ENCODE measurements around the gene NTRK3. TPM values are rescaled to one million over a fixed set of nuclear protein-coding genes. Genes with fewer than 3 reads are reported as not detected.

The NTRK3 gene
- total RNA-seq, 5 donors from 2014 or later (not counting 1 experiment from before 2014, with no cell fraction given) = not detected

- Mint-ChIP-seq H3K27ac (no peak overlapping the region), H3K4me3 (no peak overlapping the region), H3K9me3 (no peaks in the 10 kb centered on the region), H3K27me3 (peaks cover 16 to 20% of the 10 kb centered on the region in 2 donors), H3K4me1 (no peaks in the 10 kb centered on the region), H3K36me3 (no peaks in the 10 kb centered on the region)
- Histone ChIP-seq H3K9me3 (no peaks in the 10 kb centered on the region), H3K4me3 (ENCODE audit: control insufficient read depth in 1 of 2, extremely low read depth in 1 of 2, low read length in 1 of 2) (no peak overlapping the region), H3K27me3 (replicated peaks in 1 of 2; ENCODE audit: control insufficient read depth in 2 of 2, extremely low read depth in 1 of 2, insufficient read depth in 2 of 2, low read length in 1 of 2) (peaks cover 0 to 9% of the 10 kb centered on the region in 2 experiments), H3K27ac (ENCODE audit: low read length) (no peak overlapping the region), H3K4me1 (ENCODE audit: control insufficient read depth in 1 of 2, extremely low read depth in 1 of 2, insufficient read depth in 2 of 2, low read length in 2 of 2) (no peaks in the 10 kb centered on the region), H3K36me3 (ENCODE audit: control insufficient read depth in 2 of 2, extremely low read depth in 1 of 2, insufficient read depth in 1 of 2, low read length in 1 of 2) (no peaks in the 10 kb centered on the region)
- ATAC-seq (replicated peaks in 1 of 4) (no peak), DNase-seq (no peak)
- ChIA-PET CTCF (interaction anchor here in 1 of 2 donors (0.6 kb wide), 1 partner anchor 25 kb away, joined by 4 read pairs; no protein-coding TSS in a partner anchor), POLR2A (no interaction called here)
These were observed 59.6 kb downstream of the NTRK3 start for GRCh38 chr15:88196961-88197360.

GRCh38 chr15:88194162-88194561 is 62.4 kb downstream of the NTRK3 start:
- H3K9me3 Mint-ChIP-seq = no peaks in the 10 kb centered on the region
- no peaks in the 10 kb centered on the region for H3K9me3 ChIP-seq
- H3K27ac ChIP-seq (ENCODE audit: low read length) = no peak overlapping the region
- H3K4me3 Mint-ChIP-seq = no peak overlapping the region
- H3K27ac Mint-ChIP-seq = no peak overlapping the region
- peaks cover 0 to 15% of the 10 kb centered on the region in 2 experiments for H3K27me3 ChIP-seq (replicated peaks in 1 of 2; ENCODE audit: control insufficient read depth in 2 of 2, extremely low read depth in 1 of 2, insufficient read depth in 2 of 2, low read length in 1 of 2)
- H3K27me3 Mint-ChIP-seq = peaks cover 16 to 25% of the 10 kb centered on the region in 2 donors
- H3K4me3 ChIP-seq (ENCODE audit: control insufficient read depth in 1 of 2, extremely low read depth in 1 of 2, low read length in 1 of 2) = no peak overlapping the region
- H3K4me1 Mint-ChIP-seq = no peaks in the 10 kb centered on the region
- DNase-seq (no peak), ATAC-seq (replicated peaks in 1 of 4) (no peak)
- POLR2A ChIA-PET = no interaction called here
- WGBS (ENCODE audit: insufficient coverage) = 85% methylated on average over 4 of the region's 4 CpGs
- no peaks in the 10 kb centered on the region for H3K36me3 Mint-ChIP-seq
- CTCF ChIA-PET = no interaction called here
- no peaks in the 10 kb centered on the region for H3K36me3 ChIP-seq (ENCODE audit: control insufficient read depth in 2 of 2, extremely low read depth in 1 of 2, insufficient read depth in 1 of 2, low read length in 1 of 2)
- H3K4me1 ChIP-seq (ENCODE audit: control insufficient read depth in 1 of 2, extremely low read depth in 1 of 2, insufficient read depth in 2 of 2, low read length in 2 of 2) = no peaks in the 10 kb centered on the region

GRCh38 chr15:88193415-88193814 is 63.1 kb downstream of the NTRK3 start:
- POLR2A ChIA-PET = interaction anchor here in 1 of 2 donors (0.6 kb wide), 1 partner anchor 324 kb away, joined by 8 read pairs; no protein-coding TSS in a partner anchor
- Histone ChIP-seq H3K36me3 (ENCODE audit: control insufficient read depth in 2 of 2, extremely low read depth in 1 of 2, insufficient read depth in 1 of 2, low read length in 1 of 2) (no peaks in the 10 kb centered on the region), H3K27me3 (replicated peaks in 1 of 2; ENCODE audit: control insufficient read depth in 2 of 2, extremely low read depth in 1 of 2, insufficient read depth in 2 of 2, low read length in 1 of 2) (peaks cover 0 to 15% of the 10 kb centered on the region in 2 experiments), H3K4me1 (ENCODE audit: control insufficient read depth in 1 of 2, extremely low read depth in 1 of 2, insufficient read depth in 2 of 2, low read length in 2 of 2) (no peaks in the 10 kb centered on the region), H3K27ac (ENCODE audit: low read length) (no peak overlapping the region), H3K4me3 (ENCODE audit: control insufficient read depth in 1 of 2, extremely low read depth in 1 of 2, low read length in 1 of 2) (no peak overlapping the region), H3K9me3 (no peaks in the 10 kb centered on the region)
- H3K27me3 Mint-ChIP-seq = peaks cover 16 to 25% of the 10 kb centered on the region in 2 donors
- H3K9me3 Mint-ChIP-seq = no peaks in the 10 kb centered on the region
- DNase-seq = no peak
- 82% methylated on average over 2 of the region's 4 CpGs for WGBS (ENCODE audit: insufficient coverage)
- no peak for ATAC-seq (replicated peaks in 1 of 4)
- no peak overlapping the region for H3K27ac Mint-ChIP-seq
- CTCF ChIA-PET = no interaction called here
- no peaks in the 10 kb centered on the region for H3K36me3 Mint-ChIP-seq
- H3K4me1 Mint-ChIP-seq = no peaks in the 10 kb centered on the region
- no peak overlapping the region for H3K4me3 Mint-ChIP-seq

GRCh38 chr15:88191812-88192165 is 64.8 kb downstream of the NTRK3 start:
- no peak overlapping the region for H3K27ac ChIP-seq (ENCODE audit: low read length)
- Mint-ChIP-seq H3K36me3 (no peaks in the 10 kb centered on the region), H3K9me3 (no peaks in the 10 kb centered on the region), H3K27me3 (peaks cover 12 to 25% of the 10 kb centered on the region in 2 donors), H3K4me3 (no peak overlapping the region), H3K27ac (no peak overlapping the region), H3K4me1 (no peaks in the 10 kb centered on the region)
- WGBS (ENCODE audit: insufficient coverage) = 85% methylated on average over 10 of the region's 10 CpGs
- ATAC-seq (replicated peaks in 1 of 4) (no peak), DNase-seq (no peak)
- no peaks in the 10 kb centered on the region for H3K9me3 ChIP-seq
- H3K27me3 ChIP-seq (replicated peaks in 1 of 2; ENCODE audit: control insufficient read depth in 2 of 2, extremely low read depth in 1 of 2, insufficient read depth in 2 of 2, low read length in 1 of 2) = peaks cover 0 to 11% of the 10 kb centered on the region in 2 experiments
- ChIA-PET CTCF (no interaction called here), POLR2A (no interaction called here)
- H3K36me3 ChIP-seq (ENCODE audit: control insufficient read depth in 2 of 2, extremely low read depth in 1 of 2, insufficient read depth in 1 of 2, low read length in 1 of 2) = no peaks in the 10 kb centered on the region
- no peaks in the 10 kb centered on the region for H3K4me1 ChIP-seq (ENCODE audit: control insufficient read depth in 1 of 2, extremely low read depth in 1 of 2, insufficient read depth in 2 of 2, low read length in 2 of 2)
- H3K4me3 ChIP-seq (ENCODE audit: control insufficient read depth in 1 of 2, extremely low read depth in 1 of 2, low read length in 1 of 2) = no peak overlapping the region

- 68% methylated on average over 3 of the region's 3 CpGs for WGBS (ENCODE audit: insufficient coverage)
These were observed 66.3 kb downstream of the NTRK3 start for GRCh38 chr15:88190232-88190631.

GRCh38 chr15:88188300-88188699 is 68.2 kb downstream of the NTRK3 start:
- no peaks in the 10 kb centered on the region for H3K9me3 ChIP-seq
- Mint-ChIP-seq H3K9me3 (no peaks in the 10 kb centered on the region), H3K4me3 (no peak overlapping the region), H3K27me3 (peaks cover 10 to 11% of the 10 kb centered on the region in 2 donors), H3K36me3 (no peaks in the 10 kb centered on the region), H3K4me1 (no peaks in the 10 kb centered on the region), H3K27ac (no peak overlapping the region)
- ATAC-seq (replicated peaks in 1 of 4) (no peak), DNase-seq (no peak)
- H3K27me3 ChIP-seq (replicated peaks in 1 of 2; ENCODE audit: control insufficient read depth in 2 of 2, extremely low read depth in 1 of 2, insufficient read depth in 2 of 2, low read length in 1 of 2) = peaks cover 0 to 21% of the 10 kb centered on the region in 2 experiments
- H3K27ac ChIP-seq (ENCODE audit: low read length) = no peak overlapping the region
- no peaks in the 10 kb centered on the region for H3K36me3 ChIP-seq (ENCODE audit: control insufficient read depth in 2 of 2, extremely low read depth in 1 of 2, insufficient read depth in 1 of 2, low read length in 1 of 2)
- no peak overlapping the region for H3K4me3 ChIP-seq (ENCODE audit: control insufficient read depth in 1 of 2, extremely low read depth in 1 of 2, low read length in 1 of 2)
- POLR2A ChIA-PET = no interaction called here
- CTCF ChIA-PET = no interaction called here
- no peaks in the 10 kb centered on the region for H3K4me1 ChIP-seq (ENCODE audit: control insufficient read depth in 1 of 2, extremely low read depth in 1 of 2, insufficient read depth in 2 of 2, low read length in 2 of 2)
- WGBS (ENCODE audit: insufficient coverage) = no CpG with 5 or more reads among the region's 2 CpGs

More at GRCh38 chr15:88190232-88190631, 66.3 kb downstream of the NTRK3 start:
- H3K36me3 Mint-ChIP-seq = no peaks in the 10 kb centered on the region
- Histone ChIP-seq H3K4me3 (ENCODE audit: control insufficient read depth in 1 of 2, extremely low read depth in 1 of 2, low read length in 1 of 2) (no peak overlapping the region), H3K4me1 (ENCODE audit: control insufficient read depth in 1 of 2, extremely low read depth in 1 of 2, insufficient read depth in 2 of 2, low read length in 2 of 2) (no peaks in the 10 kb centered on the region), H3K27me3 (replicated peaks in 1 of 2; ENCODE audit: control insufficient read depth in 2 of 2, extremely low read depth in 1 of 2, insufficient read depth in 2 of 2, low read length in 1 of 2) (peaks cover 0 to 17% of the 10 kb centered on the region in 2 experiments), H3K36me3 (ENCODE audit: control insufficient read depth in 2 of 2, extremely low read depth in 1 of 2, insufficient read depth in 1 of 2, low read length in 1 of 2) (no peaks in the 10 kb centered on the region), H3K27ac (ENCODE audit: low read length) (no peak overlapping the region), H3K9me3 (no peaks in the 10 kb centered on the region)
- peaks cover 12 to 20% of the 10 kb centered on the region in 2 donors for H3K27me3 Mint-ChIP-seq
- no peak for ATAC-seq (replicated peaks in 1 of 4)
- POLR2A ChIA-PET = no interaction called here
- no peak overlapping the region for H3K4me3 Mint-ChIP-seq
- no peak for DNase-seq
- H3K27ac Mint-ChIP-seq = no peak overlapping the region
- CTCF ChIA-PET = no interaction called here
- no peaks in the 10 kb centered on the region for H3K9me3 Mint-ChIP-seq
- no peaks in the 10 kb centered on the region for H3K4me1 Mint-ChIP-seq

- ChIA-PET POLR2A (no interaction called here), CTCF (no interaction called here)
- Histone ChIP-seq H3K27ac (ENCODE audit: low read length) (no peak overlapping the region), H3K36me3 (ENCODE audit: control insufficient read depth in 2 of 2, extremely low read depth in 1 of 2, insufficient read depth in 1 of 2, low read length in 1 of 2) (no peaks in the 10 kb centered on the region), H3K27me3 (replicated peaks in 1 of 2; ENCODE audit: control insufficient read depth in 2 of 2, extremely low read depth in 1 of 2, insufficient read depth in 2 of 2, low read length in 1 of 2) (peaks cover 0 to 19% of the 10 kb centered on the region in 2 experiments), H3K9me3 (no peaks in the 10 kb centered on the region), H3K4me1 (ENCODE audit: control insufficient read depth in 1 of 2, extremely low read depth in 1 of 2, insufficient read depth in 2 of 2, low read length in 2 of 2) (no peaks in the 10 kb centered on the region), H3K4me3 (ENCODE audit: control insufficient read depth in 1 of 2, extremely low read depth in 1 of 2, low read length in 1 of 2) (no peak overlapping the region)
- Mint-ChIP-seq H3K9me3 (no peaks in the 10 kb centered on the region), H3K4me3 (no peak overlapping the region), H3K4me1 (no peaks in the 10 kb centered on the region), H3K36me3 (no peaks in the 10 kb centered on the region), H3K27me3 (peaks cover 12 to 15% of the 10 kb centered on the region in 2 donors), H3K27ac (no peak overlapping the region)
- DNase-seq (no peak), ATAC-seq (replicated peaks in 1 of 4) (no peak)
- no CpG with 5 or more reads among the region's 5 CpGs for WGBS (ENCODE audit: insufficient coverage)
These were observed 69.3 kb downstream of the NTRK3 start for GRCh38 chr15:88187195-88187594.
